ENCODE data around the gene RPH3AL.
"Not testable (repeated sequence)": the region's sequence is repeated elsewhere in the genome, so short reads cannot be mapped to it uniquely, and the experiment has no call there.

Gene RPH3AL

DNA sequence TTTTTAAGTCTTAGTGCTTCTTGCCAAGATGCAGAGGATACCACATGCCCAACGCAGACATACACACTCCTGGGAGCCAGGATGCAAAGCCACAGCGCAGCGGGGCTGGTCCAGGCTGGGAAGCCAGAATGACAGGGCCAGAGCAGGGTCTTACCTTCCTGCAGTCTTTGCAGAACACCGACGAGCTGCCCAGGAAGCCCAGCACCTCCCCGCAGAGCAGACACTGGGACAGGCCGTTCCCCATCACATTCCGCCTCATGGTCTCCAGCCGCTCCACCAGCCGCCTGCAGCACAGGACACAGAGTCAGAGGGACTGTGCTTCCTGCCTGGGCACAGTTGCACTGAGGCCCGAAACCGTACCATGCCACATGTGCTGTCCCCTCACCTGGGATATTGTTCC lies 33.3 kb downstream of the RPH3AL start:
- no peaks in the 10 kb centered on the region for H3K36me3 ChIP-seq (ENCODE audit: control insufficient read depth, insufficient read depth, low read length)
- no peaks in the 10 kb centered on the region for H3K27me3 ChIP-seq (replicated peaks; ENCODE audit: control insufficient read depth, insufficient read depth, low read length, poor library complexity, severe bottlenecking)
- no peak overlapping the region for H3K4me3 ChIP-seq (ENCODE audit: insufficient read depth, low read depth, low read length, poor library complexity, severe bottlenecking)
- no peak for DNase-seq
- H3K9me3 ChIP-seq (ENCODE audit: control insufficient read depth, low read length), result no peaks in the 10 kb centered on the region
- no peaks in the 10 kb centered on the region for H3K4me1 ChIP-seq (ENCODE audit: control insufficient read depth, insufficient read depth, low read length, poor library complexity, severe bottlenecking)
- no peak overlapping the region for H3K27ac ChIP-seq (ENCODE audit: insufficient read depth, low read length, poor library complexity, severe bottlenecking)

- H3K36me3 ChIP-seq (ENCODE audit: control insufficient read depth, insufficient read depth, low read length); H3K4me1 ChIP-seq (ENCODE audit: control insufficient read depth, insufficient read depth, low read length, poor library complexity, severe bottlenecking); H3K27ac ChIP-seq (ENCODE audit: insufficient read depth, low read length, poor library complexity, severe bottlenecking); H3K4me3 ChIP-seq (ENCODE audit: insufficient read depth, low read depth, low read length, poor library complexity, severe bottlenecking); H3K27me3 ChIP-seq (replicated peaks; ENCODE audit: control insufficient read depth, insufficient read depth, low read length, poor library complexity, severe bottlenecking); DNase-seq; H3K9me3 ChIP-seq (ENCODE audit: control insufficient read depth, low read length): not testable (repeated sequence)
These were observed 35.5 kb downstream of the RPH3AL start for GRCh38 chr17:317070-317469.

GRCh38 chr17:315399-315798 lies 37.2 kb downstream of the RPH3AL start:
- H3K36me3 ChIP-seq (ENCODE audit: control insufficient read depth, insufficient read depth, low read length); H3K27ac ChIP-seq (ENCODE audit: insufficient read depth, low read length, poor library complexity, severe bottlenecking); H3K27me3 ChIP-seq (replicated peaks; ENCODE audit: control insufficient read depth, insufficient read depth, low read length, poor library complexity, severe bottlenecking); H3K4me1 ChIP-seq (ENCODE audit: control insufficient read depth, insufficient read depth, low read length, poor library complexity, severe bottlenecking); DNase-seq; H3K9me3 ChIP-seq (ENCODE audit: control insufficient read depth, low read length); H3K4me3 ChIP-seq (ENCODE audit: insufficient read depth, low read depth, low read length, poor library complexity, severe bottlenecking): not testable (repeated sequence)

- not testable (repeated sequence) for H3K4me3 ChIP-seq (ENCODE audit: insufficient read depth, low read depth, low read length, poor library complexity, severe bottlenecking)
These were observed 38.0 kb downstream of the RPH3AL start for GRCh38 chr17:314614-314944.

GRCh38 chr17:313911-314613 lies 38.5 kb downstream of the RPH3AL start:
- H3K4me1 ChIP-seq (ENCODE audit: control insufficient read depth, insufficient read depth, low read length, poor library complexity, severe bottlenecking), result no peaks in the 10 kb centered on the region
- no peak overlapping the region for H3K27ac ChIP-seq (ENCODE audit: insufficient read depth, low read length, poor library complexity, severe bottlenecking)
- H3K36me3 ChIP-seq (ENCODE audit: control insufficient read depth, insufficient read depth, low read length), result no peaks in the 10 kb centered on the region
- H3K4me3 ChIP-seq (ENCODE audit: insufficient read depth, low read depth, low read length, poor library complexity, severe bottlenecking), result no peak overlapping the region
- DNase-seq, result no peak
- no peaks in the 10 kb centered on the region for H3K9me3 ChIP-seq (ENCODE audit: control insufficient read depth, low read length)
- H3K27me3 ChIP-seq (replicated peaks; ENCODE audit: control insufficient read depth, insufficient read depth, low read length, poor library complexity, severe bottlenecking), result no peaks in the 10 kb centered on the region

More at GRCh38 chr17:314614-314944, 38.0 kb downstream of the RPH3AL start:
- H3K27ac ChIP-seq (ENCODE audit: insufficient read depth, low read length, poor library complexity, severe bottlenecking); DNase-seq; H3K36me3 ChIP-seq (ENCODE audit: control insufficient read depth, insufficient read depth, low read length); H3K27me3 ChIP-seq (replicated peaks; ENCODE audit: control insufficient read depth, insufficient read depth, low read length, poor library complexity, severe bottlenecking); H3K4me1 ChIP-seq (ENCODE audit: control insufficient read depth, insufficient read depth, low read length, poor library complexity, severe bottlenecking); H3K9me3 ChIP-seq (ENCODE audit: control insufficient read depth, low read length): not testable (repeated sequence)

DNA sequence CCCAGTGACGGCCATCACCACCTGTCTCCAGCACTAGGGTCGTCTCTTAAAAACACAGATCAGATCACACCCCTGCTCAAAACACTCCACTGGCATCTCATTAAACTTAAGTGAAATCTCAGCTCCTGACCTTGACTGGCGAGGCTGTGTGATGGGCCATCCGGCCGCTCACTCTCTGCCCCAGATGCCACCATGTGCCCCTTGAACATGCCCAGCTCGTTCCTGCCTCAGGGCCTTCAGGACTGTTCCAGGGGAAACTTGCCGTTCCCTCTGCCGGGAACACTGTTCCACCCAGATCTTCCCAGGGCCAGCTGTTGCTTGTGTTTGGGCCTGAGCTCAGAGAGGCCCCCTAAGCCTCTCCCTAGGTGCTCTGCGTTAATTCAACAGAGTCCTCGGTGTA lies 39.4 kb downstream of the RPH3AL start:
- H3K36me3 ChIP-seq (ENCODE audit: control insufficient read depth, insufficient read depth, low read length), result no peaks in the 10 kb centered on the region
- H3K27me3 ChIP-seq (replicated peaks; ENCODE audit: control insufficient read depth, insufficient read depth, low read length, poor library complexity, severe bottlenecking), result no peaks in the 10 kb centered on the region
- no peak for DNase-seq
- no peak overlapping the region for H3K27ac ChIP-seq (ENCODE audit: insufficient read depth, low read length, poor library complexity, severe bottlenecking)
- H3K9me3 ChIP-seq (ENCODE audit: control insufficient read depth, low read length), result no peaks in the 10 kb centered on the region
- H3K4me1 ChIP-seq (ENCODE audit: control insufficient read depth, insufficient read depth, low read length, poor library complexity, severe bottlenecking), result no peaks in the 10 kb centered on the region
- no peak overlapping the region for H3K4me3 ChIP-seq (ENCODE audit: insufficient read depth, low read depth, low read length, poor library complexity, severe bottlenecking)

DNA sequence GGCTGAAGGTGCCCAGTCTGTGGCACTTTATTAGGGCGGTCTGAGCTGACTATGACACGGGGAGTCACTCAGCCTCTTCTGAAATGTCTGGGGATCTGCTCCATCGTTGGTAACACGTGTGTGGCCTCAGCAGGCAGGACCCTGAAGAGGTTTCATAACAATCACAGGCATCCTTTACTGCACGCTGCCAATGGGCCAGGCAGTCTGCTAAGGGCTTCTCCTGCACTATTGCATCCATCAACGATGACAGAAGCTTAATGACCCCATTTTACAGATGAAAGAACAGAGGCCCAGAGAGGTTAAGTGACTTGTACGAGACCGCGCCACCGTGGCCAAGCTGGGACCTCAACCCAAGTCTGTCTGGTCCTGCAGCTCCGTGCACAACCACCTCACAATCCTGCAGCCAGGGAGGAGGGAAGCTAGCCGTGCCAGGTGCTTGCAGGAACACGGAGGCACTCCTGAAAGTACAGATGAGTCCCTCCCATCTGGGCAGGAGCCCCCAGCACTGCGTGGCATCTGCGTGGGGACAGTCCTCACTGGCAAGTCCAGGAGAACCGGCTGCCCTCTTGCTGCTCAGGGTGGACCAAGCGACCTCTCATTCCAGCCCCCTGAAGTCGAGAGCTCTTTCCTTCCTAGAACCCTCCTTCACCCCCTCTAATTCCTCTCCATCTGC lies 40.0 kb downstream of the RPH3AL start:
- no peaks in the 10 kb centered on the region for H3K4me1 ChIP-seq (ENCODE audit: control insufficient read depth, insufficient read depth, low read length, poor library complexity, severe bottlenecking)
- no peak overlapping the region for H3K4me3 ChIP-seq (ENCODE audit: insufficient read depth, low read depth, low read length, poor library complexity, severe bottlenecking)
- H3K9me3 ChIP-seq (ENCODE audit: control insufficient read depth, low read length), result no peaks in the 10 kb centered on the region
- no peak for DNase-seq
- H3K36me3 ChIP-seq (ENCODE audit: control insufficient read depth, insufficient read depth, low read length), result no peaks in the 10 kb centered on the region
- no peak overlapping the region for H3K27ac ChIP-seq (ENCODE audit: insufficient read depth, low read length, poor library complexity, severe bottlenecking)
- no peaks in the 10 kb centered on the region for H3K27me3 ChIP-seq (replicated peaks; ENCODE audit: control insufficient read depth, insufficient read depth, low read length, poor library complexity, severe bottlenecking)

GRCh38 chr17:311119-311782 lies 41.4 kb downstream of the RPH3AL start:
- Histone ChIP-seq H3K9me3 (ENCODE audit: control insufficient read depth, low read length) (no peaks in the 10 kb centered on the region), H3K27ac (ENCODE audit: insufficient read depth, low read length, poor library complexity, severe bottlenecking) (no peak overlapping the region), H3K36me3 (ENCODE audit: control insufficient read depth, insufficient read depth, low read length) (no peaks in the 10 kb centered on the region), H3K27me3 (replicated peaks; ENCODE audit: control insufficient read depth, insufficient read depth, low read length, poor library complexity, severe bottlenecking) (no peaks in the 10 kb centered on the region), H3K4me1 (ENCODE audit: control insufficient read depth, insufficient read depth, low read length, poor library complexity, severe bottlenecking) (no peaks in the 10 kb centered on the region), H3K4me3 (ENCODE audit: insufficient read depth, low read depth, low read length, poor library complexity, severe bottlenecking) (no peak overlapping the region)
- no peak for DNase-seq

DNA sequence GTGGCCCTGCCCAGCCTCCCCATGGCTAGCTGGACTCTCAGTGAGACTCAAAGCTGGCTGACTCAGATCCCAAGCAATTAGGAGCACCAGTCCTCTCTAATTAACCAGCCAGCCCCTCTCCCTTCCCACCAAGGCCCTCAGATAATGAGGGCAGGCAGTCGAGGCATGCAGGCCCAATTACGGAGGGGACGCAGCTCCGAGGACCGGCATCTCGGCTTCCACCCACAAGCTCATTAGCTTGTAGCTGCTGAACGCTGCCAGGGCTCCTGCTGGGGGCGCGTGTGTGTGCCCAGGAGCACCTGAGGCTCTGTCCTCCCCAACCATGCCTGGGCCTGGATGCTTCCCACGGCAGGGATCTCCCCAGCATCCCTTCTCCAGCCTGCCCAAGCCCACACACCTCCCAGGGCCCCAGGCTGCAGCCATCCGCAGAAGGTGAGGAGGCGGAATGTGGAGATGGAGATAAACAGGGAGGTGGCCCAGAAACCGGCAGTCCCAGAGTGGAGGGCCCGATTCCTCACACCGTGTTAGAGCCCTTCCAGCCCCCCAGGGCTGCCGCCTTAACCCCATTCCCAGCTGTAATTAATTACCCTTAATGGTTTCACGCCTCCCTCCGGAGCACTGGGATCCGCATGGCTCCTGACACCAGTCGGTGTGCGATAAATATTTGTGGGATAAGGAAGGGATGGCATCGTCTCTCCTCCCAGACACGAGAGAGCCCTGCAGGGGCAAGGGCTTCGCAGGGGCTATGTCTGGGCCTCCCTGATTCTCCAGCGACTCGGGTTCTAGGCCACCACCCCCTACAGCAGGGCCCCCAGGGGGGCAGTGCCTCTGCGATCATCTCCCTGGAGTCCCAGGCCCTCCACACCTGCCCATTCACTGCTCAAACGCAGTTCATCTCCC lies 42.2 kb downstream of the RPH3AL start:
- Histone ChIP-seq H3K4me3 (ENCODE audit: insufficient read depth, low read depth, low read length, poor library complexity, severe bottlenecking) (no peak overlapping the region), H3K9me3 (ENCODE audit: control insufficient read depth, low read length) (no peaks in the 10 kb centered on the region), H3K27ac (ENCODE audit: insufficient read depth, low read length, poor library complexity, severe bottlenecking) (no peak overlapping the region), H3K4me1 (ENCODE audit: control insufficient read depth, insufficient read depth, low read length, poor library complexity, severe bottlenecking) (no peaks in the 10 kb centered on the region), H3K36me3 (ENCODE audit: control insufficient read depth, insufficient read depth, low read length) (no peaks in the 10 kb centered on the region), H3K27me3 (replicated peaks; ENCODE audit: control insufficient read depth, insufficient read depth, low read length, poor library complexity, severe bottlenecking) (no peaks in the 10 kb centered on the region)
- no peak for DNase-seq
